Measurements from ENCODE around the gene ANGEL2. TPM values are rescaled to one million over a fixed set of nuclear protein-coding genes. Genes with fewer than 3 reads are reported as not detected.
"Not testable (repeated sequence)": the region's sequence is repeated elsewhere in the genome, so short reads cannot be mapped to it uniquely, and the experiment has no call there.

The ANGEL2 gene
- total and polyA plus RNA-seq, 11 donors: 9.2 to 26.6 (median 14.5) TPM

DNA sequence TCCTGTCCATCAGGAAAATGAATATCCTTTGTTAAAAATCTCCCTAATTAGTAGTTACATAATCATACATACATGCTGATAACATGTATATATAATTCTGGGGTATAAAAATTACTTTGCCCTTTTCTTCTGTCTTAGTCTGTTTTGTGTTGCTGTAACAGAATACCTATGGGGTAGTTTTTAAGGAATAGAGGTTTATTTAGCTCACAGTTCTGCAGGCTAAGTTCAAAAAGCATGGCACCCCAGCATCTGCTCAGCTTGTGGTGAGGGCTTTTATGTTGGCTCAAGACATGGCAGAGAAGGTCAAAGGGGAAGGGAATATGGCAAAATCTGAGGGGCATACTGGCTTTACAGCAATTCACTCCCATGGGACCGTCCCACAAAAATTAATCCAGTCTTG is 19.0 kb upstream of the ANGEL2 start:
- Histone ChIP-seq H3K27ac (no peak overlapping the region), H3K4me3 (no peak overlapping the region), H3K9me3 (no peaks in the 10 kb centered on the region), H3K4me1 (no peaks in the 10 kb centered on the region), H3K27me3 (peaks cover 0 to 35% (median 8%) of the 10 kb centered on the region in 9 donors), H3K36me3 (no peaks in the 10 kb centered on the region)
- intact Hi-C loops (cut with DNase I): no loop called here
- DNase-seq (no peak), ATAC-seq (no peak)
- TF ChIP-seq POLR2A (IDR thresholded peaks at IDR 0.05): no peak
- TF ChIP-seq, protein P1, sequence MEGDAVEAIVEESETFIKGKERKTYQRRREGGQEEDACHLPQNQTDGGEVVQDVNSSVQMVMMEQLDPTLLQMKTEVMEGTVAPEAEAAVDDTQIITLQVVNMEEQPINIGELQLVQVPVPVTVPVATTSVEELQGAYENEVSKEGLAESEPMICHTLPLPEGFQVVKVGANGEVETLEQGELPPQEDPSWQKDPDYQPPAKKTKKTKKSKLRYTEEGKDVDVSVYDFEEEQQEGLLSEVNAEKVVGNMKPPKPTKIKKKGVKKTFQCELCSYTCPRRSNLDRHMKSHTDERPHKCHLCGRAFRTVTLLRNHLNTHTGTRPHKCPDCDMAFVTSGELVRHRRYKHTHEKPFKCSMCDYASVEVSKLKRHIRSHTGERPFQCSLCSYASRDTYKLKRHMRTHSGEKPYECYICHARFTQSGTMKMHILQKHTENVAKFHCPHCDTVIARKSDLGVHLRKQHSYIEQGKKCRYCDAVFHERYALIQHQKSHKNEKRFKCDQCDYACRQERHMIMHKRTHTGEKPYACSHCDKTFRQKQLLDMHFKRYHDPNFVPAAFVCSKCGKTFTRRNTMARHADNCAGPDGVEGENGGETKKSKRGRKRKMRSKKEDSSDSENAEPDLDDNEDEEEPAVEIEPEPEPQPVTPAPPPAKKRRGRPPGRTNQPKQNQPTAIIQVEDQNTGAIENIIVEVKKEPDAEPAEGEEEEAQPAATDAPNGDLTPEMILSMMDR (IDR thresholded peaks at IDR 0.05): no peak
- WGBS, 4 donors: 89 to 94% (median 92%) methylated on average over 1 of the region's 1 CpG

DNA sequence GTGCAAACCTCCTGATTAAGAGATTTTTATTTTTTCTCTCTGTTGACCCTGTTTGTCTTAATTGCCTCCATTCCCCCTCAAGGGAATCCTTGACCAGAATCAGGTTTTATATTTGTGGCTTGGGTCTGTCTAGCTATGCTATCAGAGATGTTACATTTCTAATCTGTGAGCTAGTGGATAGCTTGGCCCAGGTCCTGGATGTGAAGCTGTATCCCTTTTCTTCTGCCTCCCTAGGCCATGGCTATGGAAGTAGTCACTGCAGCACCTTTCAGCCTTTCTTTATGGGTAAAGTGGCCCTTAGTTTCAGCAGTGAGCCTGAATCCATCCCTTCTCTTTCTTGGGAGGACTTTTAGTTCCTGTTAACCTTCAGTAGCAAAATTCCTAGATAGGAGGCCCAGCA is 17.0 kb upstream of the ANGEL2 start:
- Histone ChIP-seq H3K36me3 (no peaks in the 10 kb centered on the region), H3K9me3 (no peaks in the 10 kb centered on the region), H3K27ac (no peak overlapping the region), H3K4me3 (no peak overlapping the region), H3K4me1 (no peaks in the 10 kb centered on the region), H3K27me3 (peaks cover 0 to 49% (median 7%) of the 10 kb centered on the region in 9 donors)
- intact Hi-C loops (cut with DNase I): no loop called here
- ATAC-seq (no peak), DNase-seq (no peak)
- no peak for TF ChIP-seq POLR2A (IDR thresholded peaks at IDR 0.05)
- TF ChIP-seq, protein P1 (IDR thresholded peaks at IDR 0.05): no peak

- ATAC-seq; intact Hi-C loops (cut with DNase I); H3K36me3 ChIP-seq; H3K27ac ChIP-seq; H3K9me3 ChIP-seq; H3K4me1 ChIP-seq; H3K4me3 ChIP-seq; DNase-seq: not testable (repeated sequence)
- peaks cover 0 to 32% (median 3%) of the 10 kb centered on the region in 9 donors for H3K27me3 ChIP-seq
- 68 to 83% (median 80%) methylated on average over 3 of the region's 3 CpGs for WGBS, 4 donors
These were observed 11.4 kb upstream of the ANGEL2 start for GRCh38 chr1:213027024-213027423.

DNA sequence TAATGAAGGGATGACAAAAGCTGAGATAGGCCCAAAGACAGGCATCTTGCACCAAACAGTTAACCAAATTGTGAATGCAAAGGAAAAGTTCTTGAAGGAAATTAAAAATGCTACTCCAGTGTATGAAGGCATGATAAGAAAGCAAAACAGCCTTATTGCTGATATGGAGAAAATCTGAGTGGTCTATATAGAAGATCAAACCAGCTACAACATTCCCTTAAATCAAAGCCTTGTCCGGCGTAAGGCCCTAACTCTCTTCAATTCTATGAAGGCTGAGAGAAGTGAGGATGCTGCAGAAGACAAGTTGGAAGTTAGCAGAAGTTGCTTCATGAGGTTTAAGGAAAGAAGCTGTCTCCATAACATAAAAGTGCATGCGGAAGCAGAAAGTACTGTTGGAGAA is 4.3 kb upstream of the ANGEL2 start:
- DNase-seq (no peak), ATAC-seq (no peak)
- no peak overlapping the region for H3K27ac ChIP-seq
- no peaks in the 10 kb centered on the region for H3K9me3 ChIP-seq
- no peaks in the 10 kb centered on the region for H3K36me3 ChIP-seq
- peaks cover 0 to 5% (median 0%) of the 10 kb centered on the region in 12 donors for H3K4me1 ChIP-seq
- intact Hi-C loops (cut with DNase I): loop anchor here in 1 of 10 donors (2.0 kb wide), 1 partner anchor 31 kb away; the partner anchor contains the start of gene RPS6KC1
- H3K4me3 ChIP-seq: no peak overlapping the region
- WGBS, 4 donors: 97 to 99% (median 98%) methylated on average over 3 of the region's 3 CpGs
- H3K27me3 ChIP-seq: peaks cover 0 to 10% (median 0%) of the 10 kb centered on the region in 9 donors
- TF ChIP-seq, protein P1 (IDR thresholded peaks at IDR 0.05): no peak
- TF ChIP-seq POLR2A (IDR thresholded peaks at IDR 0.05): no peak

GRCh38 chr1:213019450-213019849 is 3.8 kb upstream of the ANGEL2 start:
- no peak overlapping the region for H3K4me3 ChIP-seq
- H3K4me1 ChIP-seq: peaks cover under 1 to 10% (median 4%) of the 10 kb centered on the region in 12 donors
- ATAC-seq (no peak), DNase-seq (no peak)
- intact Hi-C loops (cut with DNase I): loop anchor here in 1 of 10 donors (5.0 kb wide), 1 partner anchor 33 kb away; the partner anchor contains the start of gene RPS6KC1
- peaks cover 0 to 10% (median 0%) of the 10 kb centered on the region in 9 donors for H3K27me3 ChIP-seq
- TF ChIP-seq POLR2A (IDR thresholded peaks at IDR 0.05): no peak
- TF ChIP-seq, protein P1 (IDR thresholded peaks at IDR 0.05): no peak
- H3K27ac ChIP-seq: no peak overlapping the region
- no peaks in the 10 kb centered on the region for H3K9me3 ChIP-seq
- H3K36me3 ChIP-seq: no peaks in the 10 kb centered on the region
- whole genome bisulfite sequencing, 4 donors: 88 to 93% (median 90%) methylated on average over 4 of the region's 4 CpGs

Data from heart left ventricle (tissue), 16 donors.